MM.1S (cell line): ENCODE results near the gene ZFR2.

Source experiments
- DNase-seq: peaks from one replicate; pipeline ENCODE4 v3.0.0-alpha.2; 2015
- H2AFZ ChIP-seq: fragments of 300-600 bp; sonication (generic); 2 replicates; pipeline ENCODE4 v1.6.0; 2016; ENCODE audit warnings: antibody characterized with exemption, low read length
- H3F3A ChIP-seq: fragments of 300-600 bp; sonication (generic); 2 replicates; pipeline ENCODE4 v1.6.1; 2016; ENCODE audit warnings: mild to moderate bottlenecking, antibody characterized with exemption, low read length, moderate library complexity, mixed read lengths; ENCODE audit not compliant: insufficient read depth
- H3K27ac ChIP-seq: fragments of 300-600 bp; sonication (generic); 2 replicates; pipeline ENCODE4 v1.5.1; 2016; ENCODE audit warnings: mild to moderate bottlenecking, low read length
- H3K27me3 ChIP-seq: fragments of 300-600 bp; sonication (generic); replicated peaks from 2 replicates; pipeline ENCODE4 v1.6.0; 2016; ENCODE audit warnings: low read length; ENCODE audit not compliant: insufficient read depth
- H3K36me3 ChIP-seq: fragments of 300-600 bp; sonication (generic); replicated peaks from 2 replicates; pipeline ENCODE4 v1.6.1; 2016; ENCODE audit warnings: mild to moderate bottlenecking, low read length, mixed read lengths; ENCODE audit not compliant: insufficient read depth
- H3K4me1 ChIP-seq: fragments of 300-600 bp; sonication (generic); 2 replicates; pipeline ENCODE4 v1.6.1; 2016; ENCODE audit warnings: low read length, mixed read lengths
- H3K4me2 ChIP-seq: fragments of 300-600 bp; sonication (generic); 2 replicates; pipeline ENCODE4 v1.6.0; 2016; ENCODE audit warnings: low read depth, low read length
- H3K4me3 ChIP-seq: fragments of 300-600 bp; sonication (generic); 2 replicates; pipeline ENCODE4 v1.5.1; 2016; ENCODE audit warnings: low read length, mixed read lengths
- H3K79me2 ChIP-seq: fragments of 300-600 bp; sonication (generic); 2 replicates; pipeline ENCODE4 v1.6.1; 2016; ENCODE audit warnings: mixed run types, low read length, mixed read lengths
- H3K9ac ChIP-seq: fragments of 300-600 bp; sonication (generic); 2 replicates; pipeline ENCODE4 v1.6.1; 2016; ENCODE audit warnings: low read length, mixed read lengths
- H3K9me2 ChIP-seq: fragments of 300-600 bp; sonication (generic); replicated peaks from 2 replicates; pipeline ENCODE4 v1.6.1; 2016; ENCODE audit warnings: mild to moderate bottlenecking, low read length, mixed read lengths; ENCODE audit not compliant: insufficient read depth
- H3K9me3 ChIP-seq: fragments of 300-600 bp; sonication (generic); replicated peaks from 2 replicates; pipeline ENCODE4 v1.6.1; 2016; ENCODE audit warnings: mild to moderate bottlenecking, low read length, mixed read lengths; ENCODE audit not compliant: insufficient read depth
- H4K20me1 ChIP-seq: fragments of 300-600 bp; sonication (generic); 2 replicates; pipeline ENCODE4 v1.6.1; 2016; ENCODE audit warnings: mild to moderate bottlenecking, low read length, moderate library complexity, mixed read lengths; ENCODE audit not compliant: insufficient read depth
- EZH2 ChIP-seq: fragments of 300-600 bp; sonication (generic); optimal IDR thresholded peaks from 2 replicates; pipeline ENCODE3; 2017; ENCODE audit warnings: low read depth, mild to moderate bottlenecking, antibody characterized with exemption, low read length, mixed read lengths
- EZH2phosphoT487 ChIP-seq: fragments of 300-600 bp; sonication (generic); IDR thresholded peaks from 2 replicates; pipeline ENCODE4 v1.6.1; 2018; ENCODE audit warnings: antibody characterized with exemption, low read length
- TF ChIP-seq, protein P1 (sequence below): fragments of 300-600 bp; sonication (generic); IDR thresholded peaks from 2 replicates; pipeline ENCODE4 v1.5.1; 2016; ENCODE audit warnings: antibody characterized with exemption, low read length, mixed read lengths

ZFR2 gene

DNA sequence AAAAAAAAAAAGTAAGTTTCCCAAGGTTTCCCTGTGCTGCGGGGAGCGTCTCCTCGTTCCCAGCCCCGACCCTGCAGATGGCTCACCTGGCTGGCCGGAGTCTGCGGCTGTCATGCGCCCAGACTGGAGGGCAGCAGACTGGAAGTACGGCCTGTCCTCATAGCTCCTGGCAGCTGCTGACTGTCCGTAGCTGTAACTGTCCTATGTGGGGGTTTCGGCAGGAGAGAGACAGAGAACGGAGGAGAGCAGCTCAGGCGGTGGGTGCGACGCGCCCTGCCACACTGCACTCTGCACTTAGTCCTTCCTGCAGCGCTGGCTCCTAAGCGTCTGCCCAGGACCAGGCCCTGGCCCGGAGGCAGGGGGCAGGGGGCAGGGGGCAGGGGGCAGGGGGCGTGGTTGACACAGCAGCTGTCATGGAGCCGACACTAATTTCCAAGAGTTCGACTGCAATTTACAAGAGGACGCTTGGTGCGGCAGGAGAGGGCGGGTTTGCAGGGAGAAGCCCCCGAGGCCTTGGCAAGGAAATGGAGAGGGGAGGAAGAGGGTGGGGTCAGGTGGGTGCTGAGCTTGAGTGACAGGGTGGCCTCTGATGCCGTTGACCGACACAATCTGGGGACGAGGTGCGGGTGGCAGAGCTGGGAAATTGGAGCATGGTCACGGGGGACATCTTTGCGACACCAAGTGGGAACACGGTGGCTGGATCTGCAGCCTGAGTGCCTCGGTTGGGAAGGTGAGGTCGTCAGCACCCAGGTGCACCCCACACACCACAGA is 35.1 kb downstream of the ZFR2 start:
- Histone ChIP-seq H2AFZ (no peak overlapping the region), H3K9me3 (no peaks in the 10 kb centered on the region), H3K4me1 (no peaks in the 10 kb centered on the region), H3K9ac (no peak overlapping the region), H3K79me2 (no peaks in the 10 kb centered on the region), H3K4me2 (no peak overlapping the region), H4K20me1 (no peaks in the 10 kb centered on the region), H3K27me3 (peaks cover 87% of the 10 kb centered on the region), H3K4me3 (no peak overlapping the region), H3K9me2 (no peaks in the 10 kb centered on the region), H3K36me3 (no peaks in the 10 kb centered on the region), H3K27ac (no peak overlapping the region), H3F3A (no peaks in the 10 kb centered on the region)
- TF ChIP-seq EZH2phosphoT487 (no peak), EZH2 (no peak)
- TF ChIP-seq, protein P1, sequence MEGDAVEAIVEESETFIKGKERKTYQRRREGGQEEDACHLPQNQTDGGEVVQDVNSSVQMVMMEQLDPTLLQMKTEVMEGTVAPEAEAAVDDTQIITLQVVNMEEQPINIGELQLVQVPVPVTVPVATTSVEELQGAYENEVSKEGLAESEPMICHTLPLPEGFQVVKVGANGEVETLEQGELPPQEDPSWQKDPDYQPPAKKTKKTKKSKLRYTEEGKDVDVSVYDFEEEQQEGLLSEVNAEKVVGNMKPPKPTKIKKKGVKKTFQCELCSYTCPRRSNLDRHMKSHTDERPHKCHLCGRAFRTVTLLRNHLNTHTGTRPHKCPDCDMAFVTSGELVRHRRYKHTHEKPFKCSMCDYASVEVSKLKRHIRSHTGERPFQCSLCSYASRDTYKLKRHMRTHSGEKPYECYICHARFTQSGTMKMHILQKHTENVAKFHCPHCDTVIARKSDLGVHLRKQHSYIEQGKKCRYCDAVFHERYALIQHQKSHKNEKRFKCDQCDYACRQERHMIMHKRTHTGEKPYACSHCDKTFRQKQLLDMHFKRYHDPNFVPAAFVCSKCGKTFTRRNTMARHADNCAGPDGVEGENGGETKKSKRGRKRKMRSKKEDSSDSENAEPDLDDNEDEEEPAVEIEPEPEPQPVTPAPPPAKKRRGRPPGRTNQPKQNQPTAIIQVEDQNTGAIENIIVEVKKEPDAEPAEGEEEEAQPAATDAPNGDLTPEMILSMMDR, result no peak
- DNase-seq, result no peak

DNA sequence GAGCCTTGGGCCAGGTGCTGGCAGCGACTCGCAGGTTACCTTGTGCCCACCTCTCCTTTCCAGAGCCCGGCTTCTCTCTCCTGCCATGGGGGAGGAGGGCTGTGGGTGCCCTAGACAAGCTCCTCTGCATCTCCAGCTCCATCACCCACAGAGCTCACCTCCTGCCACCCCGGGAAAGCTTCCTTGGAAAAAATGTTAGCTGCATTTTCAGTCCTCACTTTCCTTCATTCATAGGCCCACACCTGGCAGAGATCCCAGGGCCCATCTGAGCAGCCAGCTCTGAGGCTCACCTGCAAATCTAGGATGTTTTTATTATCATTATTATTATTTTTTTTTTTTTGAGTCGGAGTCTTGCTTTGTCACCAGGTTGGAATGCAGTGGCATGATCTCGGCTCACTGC is 36.8 kb downstream of the ZFR2 start:
- no peaks in the 10 kb centered on the region for H3K9me3 ChIP-seq
- TF ChIP-seq, protein P1, result no peak
- no peak for TF ChIP-seq EZH2phosphoT487
- TF ChIP-seq EZH2, result no peak
- no peaks in the 10 kb centered on the region for H3K9me2 ChIP-seq
- peaks cover 87% of the 10 kb centered on the region for H3K27me3 ChIP-seq
- H3F3A ChIP-seq, result no peaks in the 10 kb centered on the region
- no peak overlapping the region for H3K27ac ChIP-seq
- H3K4me1 ChIP-seq, result no peaks in the 10 kb centered on the region
- H2AFZ ChIP-seq, result no peak overlapping the region
- no peaks in the 10 kb centered on the region for H3K79me2 ChIP-seq
- no peaks in the 10 kb centered on the region for H3K36me3 ChIP-seq
- no peak overlapping the region for H3K4me3 ChIP-seq
- no peak overlapping the region for H3K4me2 ChIP-seq
- no peak overlapping the region for H3K9ac ChIP-seq
- no peaks in the 10 kb centered on the region for H4K20me1 ChIP-seq
- DNase-seq, result no peak

DNA sequence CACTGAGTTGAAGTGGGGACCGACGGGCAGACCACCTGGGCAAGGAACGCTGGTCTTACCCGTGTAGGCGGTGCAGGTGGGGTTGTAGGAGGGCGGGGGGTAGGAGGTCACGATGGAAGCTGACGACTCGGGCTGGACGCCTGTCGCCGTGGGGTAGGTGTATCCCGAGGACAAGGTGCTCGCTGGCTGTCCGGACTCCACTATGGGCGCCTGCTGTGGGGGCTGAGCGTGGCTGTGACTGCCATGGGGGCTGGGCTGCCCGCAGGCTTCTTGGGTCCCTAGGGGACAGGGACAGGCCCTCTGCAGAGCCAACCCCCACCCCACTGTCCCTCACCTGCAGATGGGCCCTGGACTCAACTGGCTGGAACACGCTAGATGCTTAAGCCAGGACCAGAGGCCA is 37.2 kb downstream of the ZFR2 start:
- no peak overlapping the region for H3K27ac ChIP-seq
- H3K79me2 ChIP-seq, result no peaks in the 10 kb centered on the region
- H3K9me2 ChIP-seq, result no peaks in the 10 kb centered on the region
- no peaks in the 10 kb centered on the region for H4K20me1 ChIP-seq
- H2AFZ ChIP-seq, result no peak overlapping the region
- DNase-seq, result no peak
- H3K4me3 ChIP-seq, result no peak overlapping the region
- no peak overlapping the region for H3K9ac ChIP-seq
- peaks cover 87% of the 10 kb centered on the region for H3K27me3 ChIP-seq
- no peaks in the 10 kb centered on the region for H3K9me3 ChIP-seq
- no peaks in the 10 kb centered on the region for H3F3A ChIP-seq
- TF ChIP-seq EZH2 (no peak), EZH2phosphoT487 (no peak)
- TF ChIP-seq, protein P1, result no peak
- no peaks in the 10 kb centered on the region for H3K36me3 ChIP-seq
- H3K4me1 ChIP-seq, result no peaks in the 10 kb centered on the region
- no peak overlapping the region for H3K4me2 ChIP-seq
